CD4-positive, alpha-beta T cell treated with Interleukin-1 beta for 1 hour (primary cell): ENCODE results near the gene LENEP.
"Not testable (repeated sequence)": the region's sequence is repeated elsewhere in the genome, so short reads cannot be mapped to it uniquely, and the experiment has no call there.

Experiments
- DNase-seq, 2 donors: peaks; one replicate each; pipeline ENCODE4 v3.0.0-alpha.2; 2020 to 2022

LENEP gene

DNA sequence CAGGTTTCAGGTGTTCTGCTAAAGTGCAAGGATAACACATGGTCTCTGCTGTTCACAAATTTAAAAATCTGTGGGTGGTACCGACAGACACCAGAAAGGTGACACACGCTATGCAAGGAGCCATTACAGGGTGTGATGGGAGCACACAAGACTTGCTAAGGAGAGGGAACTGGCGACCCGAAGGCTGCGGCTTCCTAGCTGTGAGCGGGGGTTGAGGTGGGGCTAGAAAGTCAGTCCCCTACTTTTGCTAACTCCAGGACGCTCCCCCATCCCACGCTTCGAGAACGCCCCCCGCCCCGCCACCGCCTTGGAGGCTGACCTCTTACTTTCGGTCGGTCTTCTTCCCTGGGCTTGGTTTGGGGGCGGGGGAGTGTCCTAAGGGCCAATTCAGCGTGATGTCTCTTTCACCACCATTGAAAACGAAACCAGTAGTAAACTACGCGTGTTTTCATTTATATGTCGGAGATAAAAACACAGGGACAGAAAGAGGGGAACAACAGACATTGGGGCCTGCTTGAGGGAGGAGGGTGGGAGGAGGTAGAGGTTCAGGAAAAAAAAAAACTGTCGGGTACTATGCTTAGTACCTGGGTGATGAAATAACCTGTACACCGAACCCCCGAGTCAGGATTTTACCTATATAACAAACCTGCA, 17.9 kb upstream of the LENEP start:
- DNase-seq, result peak; percentile 55 to 56

- DNase-seq, result not testable (repeated sequence)
These were observed 15.6 kb upstream of the LENEP start for GRCh38 chr1:154977762-154978161.

- no peak for DNase-seq
These were observed 15.0 kb upstream of the LENEP start for GRCh38 chr1:154978360-154978759.

- DNase-seq, result no peak
These were observed 11.0 kb upstream of the LENEP start for GRCh38 chr1:154982341-154982740.

GRCh38 chr1:154982897-154983648, 10.3 kb upstream of the LENEP start, which contains the start of gene FLAD1:
TSS of gene FLAD1 (plus strand) at chr1:154983344. CDS start at chr1:154983695, 351 bp downstream.
- DNase-seq, result peak; percentile 97 to 98

DNA sequence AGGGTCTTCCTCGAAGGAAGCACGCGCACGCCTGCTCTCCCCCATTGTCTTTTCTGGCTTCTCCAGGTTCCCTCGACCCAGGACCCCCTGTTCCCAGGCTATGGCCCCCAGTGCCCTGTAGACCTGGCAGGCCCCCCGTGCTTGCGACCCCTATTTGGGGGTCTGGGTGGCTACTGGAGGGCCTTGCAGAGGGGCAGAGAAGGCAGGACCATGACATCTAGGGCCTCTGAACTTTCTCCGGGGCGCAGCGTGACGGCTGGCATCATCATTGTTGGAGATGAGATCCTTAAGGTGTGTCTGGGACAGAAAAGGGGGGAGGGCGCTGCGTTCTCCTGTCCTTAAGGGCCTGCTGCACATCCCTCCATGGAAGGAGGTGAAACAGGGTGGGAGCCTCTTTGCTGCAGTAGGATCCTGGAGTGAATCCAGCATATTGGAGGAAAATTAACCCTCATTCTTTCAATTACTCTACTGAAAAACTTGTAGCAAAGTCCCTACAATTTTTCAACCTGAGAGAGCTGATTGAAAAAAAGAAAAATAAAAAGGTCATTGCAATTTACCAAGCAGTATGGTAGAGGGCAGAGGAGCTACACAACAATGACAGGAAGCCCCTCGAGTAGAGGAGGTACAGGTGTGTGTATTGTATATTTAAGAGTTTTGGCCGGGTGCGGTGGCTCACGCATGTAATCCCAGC, 9.5 kb upstream of the LENEP start:
- DNase-seq, result no peak

DNA sequence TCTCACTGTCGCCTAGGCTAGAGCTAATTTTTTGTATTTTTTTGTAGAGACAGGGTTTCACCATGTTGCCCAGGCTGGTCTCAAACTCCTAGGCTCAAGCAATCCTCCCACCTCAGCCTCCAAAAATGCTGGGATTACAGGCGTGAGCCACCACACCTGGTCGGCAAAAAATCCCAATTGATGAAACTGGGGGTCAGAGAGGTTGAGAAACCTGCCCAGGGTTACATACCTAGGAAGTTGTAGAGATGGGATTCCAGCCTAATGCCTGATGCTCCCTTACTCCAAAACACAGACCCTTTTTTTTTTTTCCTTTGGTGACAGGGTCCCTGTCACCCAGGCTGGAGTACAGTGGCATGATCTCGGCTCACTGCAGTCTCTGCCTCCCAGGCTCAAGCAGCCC, 6.7 kb upstream of the LENEP start:
- not testable (repeated sequence) for DNase-seq

GRCh38 chr1:154987326-154987725, 6.1 kb upstream of the LENEP start:
- DNase-seq, result no peak

DNA sequence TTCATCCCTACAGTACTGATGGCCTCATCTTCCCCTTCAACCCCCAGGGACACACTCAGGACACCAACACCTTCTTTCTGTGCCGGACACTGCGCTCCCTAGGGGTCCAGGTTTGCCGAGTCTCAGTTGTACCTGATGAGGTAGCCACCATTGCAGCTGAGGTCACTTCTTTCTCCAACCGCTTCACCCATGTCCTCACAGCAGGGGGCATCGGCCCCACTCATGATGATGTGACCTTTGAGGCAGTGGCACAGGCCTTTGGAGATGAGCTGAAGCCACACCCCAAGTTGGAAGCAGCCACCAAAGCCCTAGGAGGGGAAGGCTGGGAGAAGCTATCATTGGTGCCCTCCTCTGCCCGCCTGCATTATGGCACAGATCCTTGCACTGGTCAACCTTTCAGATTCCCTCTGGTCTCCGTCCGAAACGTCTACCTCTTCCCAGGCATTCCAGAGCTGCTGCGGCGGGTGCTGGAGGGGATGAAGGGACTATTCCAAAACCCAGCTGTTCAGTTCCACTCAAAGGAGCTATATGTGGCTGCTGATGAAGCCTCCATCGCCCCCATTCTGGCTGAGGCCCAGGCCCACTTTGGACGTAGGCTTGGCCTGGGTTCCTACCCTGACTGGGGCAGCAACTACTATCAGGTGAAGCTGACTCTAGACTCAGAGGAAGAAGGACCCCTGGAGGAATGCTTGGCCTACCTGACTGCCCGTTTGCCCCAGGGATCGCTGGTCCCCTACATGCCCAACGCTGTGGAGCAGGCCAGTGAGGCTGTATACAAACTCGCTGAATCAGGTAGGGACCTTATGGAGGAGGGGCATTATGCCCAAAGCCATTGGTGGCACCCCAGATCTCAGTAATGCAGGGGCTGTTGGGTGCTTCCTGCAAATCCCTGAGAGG, 5.1 kb upstream of the LENEP start:
- DNase-seq, result no peak

DNA sequence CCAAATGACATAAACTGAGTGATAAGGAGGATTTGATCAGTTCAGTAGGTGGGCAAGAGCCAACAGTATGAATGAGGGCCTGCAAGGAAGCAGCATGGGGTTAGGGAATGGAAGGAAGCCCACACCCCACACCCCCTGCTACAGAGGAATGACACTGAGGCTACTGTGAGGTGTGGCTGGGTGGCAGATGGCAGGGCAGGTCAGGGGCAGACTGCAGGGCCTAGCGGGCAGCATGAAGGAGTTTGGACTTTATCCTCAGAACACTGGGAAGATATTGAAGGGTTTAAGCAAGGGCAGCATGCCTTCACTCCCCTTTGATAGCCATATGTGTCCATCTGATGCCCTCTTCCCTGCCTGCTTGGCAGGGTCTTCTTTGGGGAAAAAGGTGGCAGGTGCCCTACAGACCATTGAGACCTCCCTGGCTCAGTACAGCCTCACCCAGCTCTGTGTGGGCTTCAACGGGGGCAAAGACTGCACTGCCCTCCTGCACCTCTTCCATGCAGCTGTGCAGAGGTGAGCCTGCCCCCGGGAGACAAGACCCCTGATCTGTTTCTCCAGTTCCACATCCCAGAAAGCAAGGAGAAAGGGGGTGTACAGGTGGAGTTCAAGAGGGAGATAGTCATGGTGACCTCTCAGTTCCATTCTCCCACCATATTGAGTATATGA, 4.1 kb upstream of the LENEP start:
- DNase-seq, result no peak

- DNase-seq, result no peak
These were observed 3.1 kb upstream of the LENEP start for GRCh38 chr1:154990276-154990675.

DNA sequence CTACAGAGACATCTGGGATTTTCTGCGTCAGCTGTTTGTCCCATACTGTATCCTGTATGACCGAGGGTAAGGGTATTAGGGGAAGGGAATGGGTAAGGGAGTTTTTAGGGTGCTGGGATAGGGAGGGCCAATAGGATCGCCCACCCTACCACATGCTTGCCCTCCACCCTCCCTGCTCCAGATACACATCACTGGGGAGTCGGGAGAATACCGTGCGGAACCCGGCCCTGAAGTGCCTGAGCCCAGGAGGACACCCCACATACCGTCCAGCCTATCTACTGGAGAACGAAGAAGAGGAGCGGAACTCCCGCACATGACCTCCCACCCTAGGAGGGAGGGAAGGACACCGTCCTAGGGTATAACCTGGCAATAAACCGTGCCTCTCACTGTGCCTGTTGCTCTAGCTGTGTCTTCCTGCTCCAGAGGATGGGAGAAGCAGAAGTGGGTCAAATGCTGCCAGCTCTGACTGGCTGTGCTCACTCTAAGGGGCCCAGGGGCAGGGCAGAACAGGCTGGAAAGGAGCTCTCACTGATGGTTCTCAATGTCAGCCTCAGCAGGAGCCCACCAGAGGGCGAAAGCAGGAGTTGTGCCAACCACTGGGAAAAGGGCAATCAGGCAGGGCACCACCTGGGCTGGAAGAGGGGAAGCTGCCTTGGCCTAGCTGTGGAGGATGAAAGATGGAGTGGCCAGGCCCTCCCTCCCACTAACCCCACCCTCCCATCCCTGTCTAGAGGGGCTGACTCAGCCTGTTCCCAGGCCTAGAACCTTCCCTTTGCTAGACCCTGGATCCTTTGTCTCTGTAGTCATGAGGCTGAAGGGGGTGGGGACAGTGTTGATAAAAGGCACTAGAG, 440 bp upstream of the LENEP start:
- no peak for DNase-seq

GRCh38 chr1:154994269-154994587, 842 bp downstream of the LENEP start:
- DNase-seq, result no peak

DNA sequence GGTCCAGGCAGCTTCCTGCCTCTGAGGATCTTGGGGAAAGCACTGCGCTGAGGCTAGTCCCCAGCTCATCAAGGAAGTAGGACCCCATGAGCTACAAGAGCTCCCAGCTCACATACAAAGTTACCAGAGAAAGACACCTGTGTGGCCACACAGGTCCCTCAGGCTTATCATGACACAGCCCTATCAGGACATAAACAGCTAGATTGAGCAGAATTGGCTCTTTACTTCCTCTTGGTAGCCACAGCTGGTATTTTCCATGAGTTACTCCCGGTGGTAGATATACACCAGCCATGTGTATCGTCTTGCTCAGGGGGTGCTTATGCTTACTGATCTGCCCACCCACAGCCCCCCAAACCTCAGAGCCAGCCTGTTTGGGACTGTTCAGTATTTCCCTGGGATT, 1.2 kb downstream of the LENEP start:
- no peak for DNase-seq

DNA sequence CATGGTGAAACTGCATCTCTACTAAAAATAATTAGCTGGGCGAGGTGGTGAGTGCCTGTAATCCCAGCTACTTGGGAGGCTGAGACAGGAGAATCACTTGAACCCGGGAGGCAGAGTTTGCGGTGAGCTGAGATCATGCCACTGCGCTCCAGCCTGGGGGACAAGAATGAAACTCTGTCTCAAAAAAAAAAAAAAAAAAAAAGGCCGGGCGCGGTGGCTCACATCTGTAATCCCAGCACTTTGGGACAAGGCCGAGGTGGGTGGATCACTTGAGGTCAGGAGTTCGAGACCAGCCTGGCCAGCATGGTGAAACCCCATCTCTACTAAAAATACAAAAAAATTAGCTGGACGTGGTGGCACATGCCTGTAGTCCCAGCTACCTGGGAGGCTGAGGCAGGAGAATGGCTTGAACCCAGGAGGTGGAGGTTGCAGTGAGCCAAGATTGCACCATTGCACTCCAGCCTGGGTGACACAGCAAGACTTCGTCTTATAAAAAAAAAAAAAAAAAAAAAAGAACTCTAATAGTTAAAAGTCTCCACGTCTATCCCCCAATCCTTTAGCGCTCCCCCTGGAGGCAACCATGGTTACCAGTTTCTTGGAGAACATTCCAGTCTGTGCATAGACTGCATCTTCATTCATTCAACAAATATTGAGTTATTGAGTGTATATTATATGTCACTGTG, 2.1 kb downstream of the LENEP start:
- not testable (repeated sequence) for DNase-seq

DNA sequence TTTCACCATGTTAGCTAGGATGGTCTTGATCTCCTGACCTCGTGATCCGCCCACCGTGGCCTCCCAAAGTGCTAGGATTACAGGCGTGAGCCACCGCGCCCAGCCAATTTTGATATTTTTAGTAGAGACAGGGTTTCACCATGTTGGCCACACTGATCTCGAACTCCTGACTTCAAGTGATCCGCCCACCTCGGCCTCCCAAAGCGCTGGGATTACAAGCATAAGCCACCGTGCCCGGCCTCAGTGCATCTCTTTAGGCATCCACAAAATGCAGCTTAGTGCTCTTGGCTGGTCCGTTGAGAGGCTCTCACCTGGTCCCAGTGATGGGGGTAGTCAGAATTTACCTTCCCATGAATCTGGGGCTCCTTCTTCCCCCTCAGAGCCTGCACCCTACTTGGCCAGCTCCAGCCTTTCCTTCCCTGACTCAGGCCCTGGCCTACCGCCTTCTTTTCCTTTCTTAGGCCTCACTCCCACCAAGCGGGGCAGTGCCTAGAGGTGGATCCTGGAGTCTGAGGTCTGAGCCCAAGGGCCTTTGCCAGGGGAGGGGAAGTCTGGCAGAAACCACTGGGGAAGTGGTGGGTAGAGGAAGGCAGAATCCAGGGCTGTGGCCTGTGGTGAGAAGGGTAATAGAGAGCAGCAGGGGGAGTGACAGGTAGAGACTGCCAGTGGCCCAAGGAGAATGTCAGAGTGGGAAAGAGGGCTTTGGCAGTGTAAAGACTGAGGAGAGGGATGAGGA, 3.7 kb downstream of the LENEP start:
- DNase-seq, result no peak

- no peak for DNase-seq
These were observed 4.9 kb downstream of the LENEP start for GRCh38 chr1:154998201-154998780.

- peak; percentile 74 to 75 for DNase-seq
These were observed 5.6 kb downstream of the LENEP start for GRCh38 chr1:154998818-154999570.
